Measurements from ENCODE around the gene STX1B. TPM values are rescaled to one million over a fixed set of nuclear protein-coding genes. Genes with fewer than 3 reads are reported as not detected.

Gene STX1B
- total and polyA plus RNA-seq, 4 donors: 0.09 to 1.2 (median 0.51) TPM

- no peak overlapping the region for H3K4me3 ChIP-seq (ENCODE audit: low read depth in 1 of 3, low read length in 3 of 3)
- no peak for DNase-seq (ENCODE audit: low spot score)
Observed at GRCh38 chr16:30976486-30976885, 34.0 kb downstream of the STX1B start.

More at GRCh38 chr16:30976486-30976885, 34.0 kb downstream of the STX1B start:
- TF ChIP-seq RXRA (IDR thresholded peaks at IDR 0.05) (no peak), REST (IDR thresholded peaks at IDR 0.05) (no peak), JUND (IDR thresholded peaks at IDR 0.05) (no peak), FOXA2 (IDR thresholded peaks at IDR 0.05) (no peak), CTCF (IDR thresholded peaks at IDR 0.05; ENCODE audit: low read depth, low read length, missing input control) (no peak), ZBTB33 (IDR thresholded peaks at IDR 0.05) (no peak), GABPA (IDR thresholded peaks at IDR 0.05 in 1 of 2, conservative IDR thresholded peaks at IDR 0.05 in 1 of 2) (no peak), EGR1 (IDR thresholded peaks at IDR 0.05; ENCODE audit: low read depth in 2 of 2) (no peak), MAX (IDR thresholded peaks at IDR 0.05) (no peak), ATF3 (IDR thresholded peaks at IDR 0.05) (no peak), NR2F2 (IDR thresholded peaks at IDR 0.05) (no peak), TAF1 (conservative IDR thresholded peaks at IDR 0.05) (no peak), HNF4G (IDR thresholded peaks at IDR 0.05) (no peak), FOXA1 (IDR thresholded peaks at IDR 0.05) (no peak), YY1 (IDR thresholded peaks at IDR 0.05) (no peak), SP1 (IDR thresholded peaks at IDR 0.05) (no peak), HNF4A (conservative IDR thresholded peaks at IDR 0.05) (no peak), RAD21 (IDR thresholded peaks at IDR 0.05) (no peak)
- WGBS: 89% methylated on average over 4 of the region's 4 CpGs
- no peaks in the 10 kb centered on the region for H3K27me3 ChIP-seq (ENCODE audit: control insufficient read depth in 4 of 4, insufficient read depth in 4 of 4, low read length in 3 of 4)
- H3K9me3 ChIP-seq (ENCODE audit: control insufficient read depth in 4 of 4, low read length in 3 of 4): no peaks in the 10 kb centered on the region
- peaks cover 16 to 78% (median 42%) of the 10 kb centered on the region in 4 donors for H3K36me3 ChIP-seq (ENCODE audit: control insufficient read depth in 4 of 4, insufficient read depth in 3 of 4, low read depth in 1 of 4, low read length in 3 of 4)
- no peak overlapping the region for H3K27ac ChIP-seq (ENCODE audit: low read depth in 1 of 2, low read length in 2 of 2)
- H3K4me1 ChIP-seq (ENCODE audit: control insufficient read depth in 4 of 4, insufficient read depth in 4 of 4, low read length in 3 of 4): no peaks in the 10 kb centered on the region
- no peak overlapping the region for H3K9ac ChIP-seq (ENCODE audit: low read depth in 1 of 2, low read length in 2 of 2)
